Fibroblast of skin of left biceps (primary cell): ENCODE data around the gene SPRR5.

Experiments
- DNase-seq, 2 experiments: peaks; one replicate each; pipeline ENCODE4 v3.0.0-alpha.2; 2013; ENCODE audit warnings: low read depth in 2 of 2

SPRR5 gene

GRCh38 chr1:152946651-152947256, at the start of gene SPRR5:
Gene SPRR5, plus strand, starts transcription at chr1:152947206. Its CDS starts 1,349 bp downstream, at chr1:152948555.
- no peak for DNase-seq

DNA sequence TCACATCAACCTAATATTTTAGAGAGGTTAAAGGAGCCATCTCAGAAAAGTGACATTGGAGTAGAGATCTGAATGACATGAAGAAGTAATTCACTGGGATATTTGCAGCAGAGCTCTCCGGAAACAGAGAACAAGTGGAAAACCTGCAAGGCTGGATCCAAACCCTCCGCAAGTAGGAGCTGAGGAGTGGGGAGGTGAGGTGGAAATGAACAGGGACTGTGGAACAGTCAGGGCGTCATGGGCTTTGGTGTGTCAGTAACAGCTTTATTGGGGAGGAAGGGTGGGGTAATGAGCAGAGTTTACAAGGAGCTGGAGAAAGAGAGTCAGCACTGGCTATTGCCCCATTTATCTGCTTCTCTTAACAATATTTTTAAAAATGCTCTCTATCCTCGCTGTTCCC, 48.0 kb upstream of the SPRR5 start:
- no peak for DNase-seq

DNA sequence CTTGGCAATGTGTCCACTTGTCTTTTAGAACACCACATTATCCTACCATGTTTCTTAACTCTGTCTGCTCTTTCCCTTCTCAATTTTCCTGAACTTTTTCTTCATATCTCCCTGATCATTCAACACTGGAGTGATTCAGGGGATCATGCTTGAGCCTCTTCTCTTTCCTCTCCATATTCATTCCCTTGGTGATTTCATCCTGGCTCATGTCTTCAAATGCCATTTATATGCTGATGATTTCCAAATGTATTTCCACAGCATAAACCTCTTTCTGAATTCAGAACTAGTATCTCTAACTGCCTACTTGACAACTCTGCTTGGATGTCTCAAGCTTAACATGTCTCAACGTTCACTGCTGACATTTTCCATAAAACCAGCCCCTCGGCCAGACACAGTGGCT, 47.1 kb upstream of the SPRR5 start:
- DNase-seq: no peak

GRCh38 chr1:152901631-152902030, 45.4 kb upstream of the SPRR5 start:
- DNase-seq: no peak

GRCh38 chr1:152902636-152903035, 44.4 kb upstream of the SPRR5 start:
- no peak for DNase-seq

- no peak for DNase-seq
Observed at GRCh38 chr1:152904688-152905440, 42.1 kb upstream of the SPRR5 start.

- DNase-seq: no peak
Observed at GRCh38 chr1:152906023-152906565, 40.9 kb upstream of the SPRR5 start.

DNA sequence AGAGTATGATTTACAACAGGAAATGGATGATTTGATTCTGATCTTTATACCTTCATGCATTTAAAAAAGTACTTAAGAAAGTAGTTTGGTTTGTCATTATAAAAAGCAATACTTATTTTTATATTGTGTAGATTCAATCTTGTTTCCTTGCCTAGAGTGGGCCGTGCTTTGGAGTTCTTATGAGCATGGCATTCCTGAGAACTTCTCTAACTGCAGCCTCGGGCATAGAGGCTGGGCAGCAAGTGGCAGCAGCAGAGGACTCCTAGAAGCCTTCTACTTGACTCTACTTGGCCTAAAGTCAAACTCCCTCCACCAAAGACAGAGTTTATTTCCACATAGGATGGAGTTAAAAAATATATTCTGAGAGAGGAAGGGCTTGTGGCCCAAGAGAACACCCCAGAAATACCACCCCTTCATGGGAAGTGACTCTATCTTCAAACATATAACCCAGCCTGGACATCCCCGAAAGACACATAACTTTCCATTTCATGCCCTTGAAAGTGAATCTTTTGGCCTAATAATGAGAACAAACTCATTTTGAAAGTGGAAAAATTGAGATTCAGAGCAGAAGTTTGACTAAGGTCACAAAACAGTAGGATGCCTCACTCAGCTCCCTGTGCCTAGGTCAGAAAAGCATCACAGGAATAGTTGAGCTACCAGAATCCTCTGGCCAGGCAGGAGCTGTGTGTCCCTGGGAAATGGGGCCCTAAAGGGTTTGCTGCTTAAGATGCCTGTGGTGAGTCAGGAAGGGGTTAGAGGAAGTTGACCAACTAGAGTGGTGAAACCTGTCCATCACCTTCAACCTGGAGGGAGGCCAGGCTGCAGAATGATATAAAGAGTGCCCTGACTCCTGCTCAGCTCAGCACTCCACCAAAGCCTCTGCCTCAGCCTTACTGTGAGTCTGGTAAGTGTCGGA, 39.1 kb upstream of the SPRR5 start, which contains the start of gene IVL:
IVL (plus strand) TSS at position 861 of the 916 bp plus-strand sequence. CDS start 1,252 bp downstream, outside the sequence.
- no peak for DNase-seq

DNA sequence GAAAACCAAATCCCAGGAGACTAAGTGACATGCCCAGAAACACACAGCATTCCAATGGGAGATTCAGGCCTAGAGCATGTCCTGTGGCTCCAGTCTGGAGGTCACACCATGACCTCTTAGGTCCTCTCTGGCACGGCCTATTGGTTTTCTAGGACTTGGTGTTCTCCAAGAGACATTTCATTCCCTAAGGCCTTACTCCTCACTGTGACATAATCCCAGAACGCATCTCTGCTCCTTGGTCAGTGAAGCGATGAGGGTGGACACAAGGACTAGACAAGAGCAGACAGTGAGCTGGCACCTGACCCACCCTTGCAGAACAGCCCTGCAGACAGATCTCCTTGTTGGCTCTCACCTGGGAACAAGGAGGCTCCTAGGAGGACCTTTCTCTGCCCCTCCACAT, 37.8 kb upstream of the SPRR5 start:
- DNase-seq: no peak

- DNase-seq: no peak
Observed at GRCh38 chr1:152912471-152912870, 34.5 kb upstream of the SPRR5 start.

DNA sequence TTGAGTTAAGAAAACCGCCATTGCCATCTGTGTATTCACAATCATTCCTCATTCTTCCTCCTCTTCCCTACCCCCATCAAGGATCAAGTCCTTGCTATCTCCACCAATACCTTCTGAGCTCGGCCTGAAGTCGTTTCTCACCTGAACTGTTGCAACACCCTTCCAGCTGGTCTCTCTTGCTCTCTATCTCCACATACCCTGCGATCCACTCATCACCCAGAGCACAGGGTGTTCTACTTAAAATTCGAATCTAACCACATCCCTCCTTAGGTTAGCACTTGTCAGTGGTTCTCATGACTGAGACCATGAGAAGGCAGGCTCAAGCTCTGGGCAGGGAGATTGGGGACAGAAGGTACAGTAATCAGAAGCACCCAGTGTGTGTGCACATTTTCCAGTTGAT, 34.1 kb upstream of the SPRR5 start:
- no peak for DNase-seq

DNA sequence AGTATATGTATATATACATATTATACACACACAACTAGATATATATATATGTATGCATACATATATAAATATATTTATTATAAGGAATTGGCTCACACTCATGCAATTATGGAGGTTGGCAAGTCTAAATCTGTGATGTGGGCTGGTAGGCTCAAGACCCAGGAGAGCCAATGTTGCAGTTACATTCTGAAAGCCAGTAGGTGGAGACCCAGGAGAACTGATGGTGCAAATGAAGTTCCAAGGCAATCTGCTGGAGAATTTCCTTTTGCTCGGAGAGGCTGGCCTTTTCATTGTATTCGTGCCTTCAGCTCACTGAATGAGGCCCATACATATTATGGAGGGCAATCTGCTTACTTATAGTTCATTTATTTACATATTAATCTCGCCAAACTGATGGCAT, 29.2 kb upstream of the SPRR5 start:
- DNase-seq: no peak

GRCh38 chr1:152919071-152919470, 27.9 kb upstream of the SPRR5 start:
- DNase-seq: no peak

DNA sequence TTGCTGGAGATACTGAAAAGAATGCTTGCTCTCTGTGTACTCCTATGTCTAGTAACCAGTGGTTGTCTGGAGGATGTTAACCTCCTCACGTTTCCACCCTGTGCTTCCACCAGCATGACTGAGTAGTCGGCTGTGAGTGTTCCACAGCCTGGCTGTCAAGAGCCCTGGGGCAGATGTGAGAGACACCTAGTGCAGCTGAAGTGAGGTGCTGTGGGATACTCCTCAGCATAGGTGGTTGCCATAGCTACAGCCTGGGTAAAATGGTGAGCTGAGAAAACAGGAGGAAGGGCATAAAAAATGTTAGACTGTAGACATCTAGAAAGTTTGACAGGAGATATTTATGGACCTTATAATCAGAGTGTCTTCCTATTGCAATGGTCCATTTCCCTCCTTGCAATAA, 22.8 kb upstream of the SPRR5 start:
- no peak for DNase-seq

DNA sequence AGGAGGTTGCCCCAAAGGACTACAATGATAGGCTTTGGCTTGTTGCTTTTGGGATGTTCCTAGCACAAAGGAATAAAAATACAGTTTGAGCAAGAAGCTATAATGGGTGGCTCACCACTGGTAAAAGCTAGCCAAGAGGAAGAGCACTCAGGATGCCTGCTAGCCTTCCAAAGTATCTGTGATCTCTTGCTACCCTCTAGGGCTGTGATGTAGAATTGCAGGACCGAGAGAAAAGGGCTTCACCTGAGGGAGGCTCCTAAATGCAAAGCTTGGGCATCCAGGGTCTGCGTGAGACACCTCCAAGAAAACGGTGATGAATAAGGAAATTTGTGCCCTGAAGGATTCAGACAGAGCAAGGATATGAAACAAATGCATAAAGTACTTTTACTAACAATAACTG, 20.9 kb upstream of the SPRR5 start:
- no peak for DNase-seq

- DNase-seq: no peak
Observed at GRCh38 chr1:152928671-152929070, 18.3 kb upstream of the SPRR5 start.

DNA sequence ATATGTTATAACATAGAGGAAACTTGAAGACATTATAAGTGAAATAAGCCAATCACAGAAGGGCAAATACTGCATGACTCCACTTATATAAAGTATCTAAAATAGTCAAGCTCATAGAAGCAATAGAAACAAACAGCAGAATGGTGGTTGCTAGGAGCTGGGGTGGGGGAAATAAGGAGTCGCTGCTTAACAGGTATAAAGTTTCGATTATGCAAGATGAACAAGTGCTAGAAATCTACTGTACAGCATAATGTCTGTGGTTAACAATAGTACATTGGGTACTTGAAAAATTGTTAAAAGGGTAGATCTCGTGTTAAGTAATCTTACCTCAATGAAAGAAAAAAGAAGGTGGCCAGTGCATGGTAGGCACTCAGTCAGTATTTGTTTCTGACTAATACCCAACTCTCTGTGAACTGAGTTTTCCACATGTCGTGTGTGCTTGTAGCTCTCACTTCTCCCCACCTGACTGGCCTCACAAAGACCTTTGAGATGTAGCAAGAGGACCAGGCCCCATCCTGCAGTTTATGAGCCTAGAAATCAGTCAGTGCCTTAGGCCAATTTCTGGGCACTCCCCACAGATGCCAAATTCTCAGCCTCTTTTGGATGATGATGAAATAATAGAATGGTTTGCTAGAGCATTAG, 14.7 kb upstream of the SPRR5 start:
- DNase-seq: no peak

- no peak for DNase-seq
Observed at GRCh38 chr1:152933196-152933595, 13.8 kb upstream of the SPRR5 start.

- no peak for DNase-seq
Observed at GRCh38 chr1:152940614-152941013, 6.4 kb upstream of the SPRR5 start.

- no peak for DNase-seq
Observed at GRCh38 chr1:152941037-152941711, 5.8 kb upstream of the SPRR5 start.

DNA sequence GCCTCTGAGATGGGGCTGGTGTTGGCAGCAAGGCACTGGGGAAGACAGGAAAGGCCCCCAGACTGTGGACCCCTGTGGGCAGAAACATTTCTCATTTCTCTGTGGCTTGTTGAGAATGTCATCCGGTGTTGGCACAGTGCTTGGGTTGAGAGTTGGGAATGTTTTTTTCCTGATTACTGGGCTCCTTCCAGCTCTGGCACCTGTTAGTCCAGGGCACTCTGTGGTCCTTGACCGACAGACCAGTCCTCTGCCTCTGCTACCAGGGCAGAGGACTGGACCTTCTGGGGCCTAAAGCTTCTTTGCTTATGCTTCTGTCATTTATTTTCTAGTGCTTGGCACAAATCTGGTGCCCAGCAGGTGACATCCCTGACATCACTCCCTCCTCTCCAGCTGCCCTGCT, 4.8 kb upstream of the SPRR5 start:
- DNase-seq: no peak
